A549 (cell line): ENCODE measurements around the gene CCDC106. TPM values are rescaled to one million over a fixed set of nuclear protein-coding genes. Genes with fewer than 3 reads are reported as not detected.

Experiments
- ATAC-seq, 2 experiments: fragments of 200-7000 bp in 1 of 2; fragments of >200 bp in 1 of 2; cut with Nextera tagmentation in 1 of 2; cut with Tn5 transposase in 1 of 2; 3 replicates each; pipeline versions ENCODE4 v1.8.0 to v1.9.1; 2018 to 2020; ENCODE audit warnings: mild to moderate bottlenecking in 1 of 2, moderate library complexity in 1 of 2
- CTCF ChIA-PET: fragments of 300-600 bp; sonication (Branson Sonifier 250); formaldehyde crosslinking; extraction: SDS; loops from one replicate; lab custom pipeline; 2021; ENCODE audit warnings: antibody characterized with exemption, inconsistent platforms; lab: Yijun Ruan, JAX
- POLR2A ChIA-PET: fragments of 350-600 bp; formaldehyde crosslinking; extraction: SDS; loops from one replicate; lab custom pipeline; 2021; ENCODE audit warnings: antibody characterized with exemption, inconsistent platforms; lab: Yijun Ruan, JAX
- DNase-seq, 2 experiments: peaks; one replicate each; pipeline versions ENCODE4 v3.0.0 to v3.0.0-alpha.2; 2011 to 2016; ENCODE audit warnings: low read depth in 1 of 2, low spot score in 1 of 2
- FAIRE-seq: peaks from 2 replicates; lab custom pipeline; 2011; peaks lifted over from hg19 to GRCh38; lab: Jason Lieb, UNC
- H3K27ac ChIP-seq, 2 experiments: fragments of >200 bp; sonication (Bioruptor Twin); formaldehyde crosslinking; 3 replicates each; pipeline ENCODE4 v1.5.1; 2016 to 2017
- H3K4me1 ChIP-seq: fragments of >200 bp; sonication (Bioruptor Twin); formaldehyde crosslinking; 3 replicates; pipeline ENCODE4 v1.6.1; 2016
- H3K4me2 ChIP-seq: fragments of >200 bp; sonication (Bioruptor Twin); formaldehyde crosslinking; 3 replicates; pipeline ENCODE4 v1.6.1; 2016
- H3K4me3 ChIP-seq: fragments of >200 bp; sonication (Bioruptor Twin); formaldehyde crosslinking; 3 replicates; pipeline ENCODE4 v1.5.1; 2016
- H3K9me3 ChIP-seq: fragments of >200 bp; sonication (Bioruptor Twin); formaldehyde crosslinking; 3 replicates; pipeline ENCODE4 v1.6.1; 2016
- BHLHE40 ChIP-seq: IDR thresholded peaks from 2 replicates; pipeline ENCODE4 v1.6.1; 2012; ENCODE audit warnings: low read depth, low read length, inconsistent platforms
- CBX2 ChIP-seq: fragments of 200-600 bp; sonication (generic); IDR thresholded peaks from 2 replicates; pipeline ENCODE4 v1.6.1; 2016; ENCODE audit warnings: low read depth, mild to moderate bottlenecking, borderline replicate concordance
- CHD2 ChIP-seq: fragments of 150-350 bp; IDR thresholded peaks from 2 replicates; pipeline ENCODE4 v1.6.1; 2014; ENCODE audit warnings: low read length; ENCODE audit not compliant: partially characterized antibody
- CHD4 ChIP-seq: fragments of 200-600 bp; sonication (generic); IDR thresholded peaks from 2 replicates; pipeline ENCODE4 v1.6.1; 2016; ENCODE audit warnings: antibody characterized with exemption, mild to moderate bottlenecking, borderline replicate concordance
- ESRRA ChIP-seq: fragments of 150-350 bp; IDR thresholded peaks from 2 replicates; pipeline ENCODE4 v1.6.1; 2014; ENCODE audit warnings: mild to moderate bottlenecking, low read length, borderline replicate concordance
- FOXS1 ChIP-seq: fragments of 250-450 bp; sonication (Bioruptor Pico); IDR thresholded peaks from 2 replicates; pipeline ENCODE4 v1.5.0; 2020; ENCODE audit warnings: mild to moderate bottlenecking, moderate library complexity
- HEYL ChIP-seq: fragments of 250-450 bp; sonication (Bioruptor Pico); IDR thresholded peaks from 2 replicates; pipeline ENCODE4 v1.8.0; 2021; ENCODE audit warnings: mild to moderate bottlenecking, moderate library complexity
- HMGXB4 ChIP-seq: fragments of 250-450 bp; sonication (Bioruptor Pico); IDR thresholded peaks from 2 replicates; pipeline ENCODE4 v1.5.0; 2021; ENCODE audit warnings: mild to moderate bottlenecking, moderate library complexity, borderline replicate concordance
- JUNB ChIP-seq: fragments of >200 bp; sonication (Bioruptor Twin); formaldehyde crosslinking; IDR thresholded peaks from 2 replicates; pipeline ENCODE4 v1.6.1; 2016
- KDM1A ChIP-seq: fragments of 200-600 bp; sonication (generic); IDR thresholded peaks from 2 replicates; pipeline ENCODE4 v1.6.1; 2016; ENCODE audit warnings: low read depth, mild to moderate bottlenecking
- MAX ChIP-seq: IDR thresholded peaks from 2 replicates; pipeline ENCODE4 v1.6.1; 2012
- NFE2L2 ChIP-seq: fragments of 150-350 bp; conservative IDR thresholded peaks from 2 replicates; pipeline ENCODE4 v1.6.1; 2014; ENCODE audit warnings: low read length
- NR3C1 ChIP-seq: fragments of >200 bp; sonication (Bioruptor Twin); formaldehyde crosslinking; IDR thresholded peaks from 3 replicates; pipeline ENCODE4 v1.6.1; 2017
- RCOR1 ChIP-seq: fragments of 150-350 bp; IDR thresholded peaks from 2 replicates; pipeline ENCODE4 v1.6.1; 2014; ENCODE audit warnings: antibody characterized with exemption, low read length, low read depth
- RNF2 ChIP-seq: fragments of 200-600 bp; sonication (generic); IDR thresholded peaks from 2 replicates; pipeline ENCODE4 v1.6.1; 2016; ENCODE audit warnings: low read depth, mild to moderate bottlenecking, antibody characterized with exemption, moderate library complexity, borderline replicate concordance
- TP53 ChIP-seq: fragments of 250-450 bp; sonication (Bioruptor Pico); IDR thresholded peaks from 2 replicates; pipeline ENCODE4 v1.5.0; 2021; ENCODE audit warnings: mild to moderate bottlenecking, moderate library complexity
- ZNF302 ChIP-seq: fragments of 250-450 bp; sonication (Bioruptor Pico); IDR thresholded peaks from 2 replicates; pipeline ENCODE4 v1.9.0; 2021; ENCODE audit warnings: inconsistent platforms, mild to moderate bottlenecking, moderate library complexity
- WGBS: methylation state at CpG from one replicate; pipeline ENCODE4 v1.1.6; 2017; ENCODE audit errors: missing lambda C conversion rate; 5-methylcytosine and 5-hydroxymethylcytosine counted together
- polyA plus RNA-seq, 4 experiments: library from polyadenylated mRNA; depleted of rRNA in 3 of 4; stranded (reverse); fragments of >200 nt; fragmentation: RNase III in 1 of 4; extraction: RNeasy Plus Mini Kit Qiagen cat#74134 plus additional on column Dnase treatment in 1 of 4; gene quantifications; 2 replicates in 3 of 4; 3 replicates in 1 of 4; pipeline ENCODE4 v1.2.3, GENCODE V29; 2011 to 2017
- TF ChIP-seq, protein P1 (sequence below): fragments of 450-650 bp; IDR thresholded peaks from 2 replicates; pipeline ENCODE4 v1.6.1; 2014; ENCODE audit warnings: antibody characterized with exemption

CCDC106 gene
- polyA plus RNA-seq, 2 of the 4 experiments (the other 2 are of a cell fraction): 5.2 to 17.6 TPM

DNA sequence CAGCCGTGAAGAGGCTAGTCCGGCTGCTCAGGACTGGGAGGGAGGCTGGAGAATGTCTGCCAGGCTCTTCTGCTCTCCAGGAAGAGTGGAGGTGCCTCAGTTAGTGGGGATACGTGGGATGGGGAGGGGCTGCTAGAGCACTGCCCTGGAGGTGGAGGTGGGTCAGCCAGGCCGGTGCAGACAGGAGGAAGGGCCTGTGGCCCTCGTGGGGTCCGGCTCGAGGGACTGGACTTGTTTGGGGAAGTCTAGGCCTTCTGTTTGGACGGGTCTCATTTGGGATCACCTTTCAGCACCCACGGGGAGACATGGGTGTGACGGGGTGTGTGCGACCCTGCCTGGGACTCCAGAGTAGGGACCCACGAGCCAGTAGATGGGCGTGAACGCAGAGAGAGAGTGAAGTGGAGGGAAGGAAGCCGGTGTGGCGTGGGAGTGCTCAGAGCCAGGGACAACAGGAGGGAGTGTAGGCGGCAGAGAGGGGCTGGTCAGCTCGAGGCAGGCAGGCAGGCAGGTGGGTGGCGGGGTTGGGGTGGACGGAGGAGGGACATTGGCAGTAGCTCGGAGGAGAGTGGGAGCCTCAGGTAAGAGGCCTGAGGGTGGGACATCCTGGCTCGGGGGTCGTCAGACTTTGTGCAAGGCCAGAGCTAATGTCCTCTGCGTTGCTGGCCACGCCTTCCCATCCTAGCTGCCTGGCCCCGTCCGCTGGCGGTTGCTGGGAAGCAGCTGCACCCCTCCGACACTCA is 38.5 kb downstream of the CCDC106 start:
- Histone ChIP-seq H3K4me3 (no peak overlapping the region), H3K4me1 (no peaks in the 10 kb centered on the region), H3K27ac (no peak overlapping the region), H3K4me2 (no peak overlapping the region), H3K9me3 (no peaks in the 10 kb centered on the region)
- POLR2A ChIA-PET: interaction anchor here (0.9 kb wide), 1 partner anchor 32 kb away, joined by 3 read pairs; the partner anchor contains the start of gene U2AF2
- CTCF ChIA-PET: no interaction called here
- FAIRE-seq (no peak), ATAC-seq (no peak), DNase-seq (no peak)
- TF ChIP-seq CBX2 (no peak), HMGXB4 (CRISPR knock-in tag) (no peak), TP53 (CRISPR knock-in tag) (no peak), FOXS1 (CRISPR knock-in tag) (no peak), CHD2 (no peak), CHD4 (no peak), NR3C1 (no peak), HEYL (no peak), KDM1A (no peak), BHLHE40 (no peak), JUNB (no peak)
- TF ChIP-seq, protein P1, sequence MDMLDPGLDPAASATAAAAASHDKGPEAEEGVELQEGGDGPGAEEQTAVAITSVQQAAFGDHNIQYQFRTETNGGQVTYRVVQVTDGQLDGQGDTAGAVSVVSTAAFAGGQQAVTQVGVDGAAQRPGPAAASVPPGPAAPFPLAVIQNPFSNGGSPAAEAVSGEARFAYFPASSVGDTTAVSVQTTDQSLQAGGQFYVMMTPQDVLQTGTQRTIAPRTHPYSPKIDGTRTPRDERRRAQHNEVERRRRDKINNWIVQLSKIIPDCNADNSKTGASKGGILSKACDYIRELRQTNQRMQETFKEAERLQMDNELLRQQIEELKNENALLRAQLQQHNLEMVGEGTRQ: no peak
- 91% methylated on average over 29 of the region's 29 CpGs for WGBS

DNA sequence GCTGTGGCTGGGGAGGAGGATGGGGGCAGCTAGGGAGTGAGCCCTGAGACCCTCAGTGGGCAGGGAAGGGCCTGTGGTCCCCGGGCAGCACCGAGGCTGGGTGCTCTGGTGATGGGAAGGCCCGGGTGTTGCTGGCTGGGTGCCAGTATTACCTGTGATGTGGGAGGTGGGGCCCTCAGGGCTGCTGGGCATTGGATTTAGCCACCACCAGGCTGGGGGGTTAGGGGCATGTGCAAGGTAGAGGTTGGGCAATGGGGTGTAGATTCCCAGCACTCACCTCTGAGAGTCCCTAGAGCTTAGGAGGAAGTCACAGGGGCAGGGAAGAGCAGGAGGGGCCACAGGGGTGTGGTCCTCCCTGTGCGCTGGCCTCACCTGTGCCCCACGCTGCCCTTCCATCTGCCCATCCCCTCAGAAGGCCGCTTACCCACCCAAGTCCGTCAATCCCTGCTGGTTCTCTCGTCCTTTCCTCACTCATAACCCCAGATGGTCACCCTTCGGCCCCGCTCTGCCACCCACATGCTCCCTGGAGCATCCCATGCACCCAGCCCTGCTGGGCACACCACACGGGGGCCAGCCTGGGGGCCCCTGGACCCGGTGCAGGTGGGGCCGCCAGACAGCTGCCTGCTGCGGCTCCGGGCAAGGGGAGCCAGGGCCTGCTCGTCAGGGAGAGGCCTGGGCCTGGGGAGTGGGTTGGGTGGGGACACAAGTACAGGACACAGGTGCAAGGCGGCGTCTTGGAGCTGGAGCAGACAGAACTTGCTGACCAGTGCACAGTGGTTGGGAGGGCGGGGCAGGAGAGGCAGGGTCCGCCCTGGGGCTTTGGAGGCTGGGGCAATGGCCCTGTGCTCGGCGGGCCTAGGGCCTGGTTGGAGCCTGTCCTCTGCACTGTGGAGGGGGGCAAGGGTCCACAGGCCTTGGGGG is 39.5 kb downstream of the CCDC106 start:
- CTCF ChIA-PET: no interaction called here
- no peak for FAIRE-seq
- DNase-seq: no peak
- no peak for ATAC-seq
- no peaks in the 10 kb centered on the region for H3K4me1 ChIP-seq
- no peak for TF ChIP-seq ZNF302 (CRISPR knock-in tag)
- TF ChIP-seq KDM1A: no peak
- TF ChIP-seq RNF2: no peak
- TF ChIP-seq NFE2L2: no peak
- TF ChIP-seq ESRRA: no peak
- no peak for TF ChIP-seq RCOR1
- TF ChIP-seq, all 56 proteins: peak for 0
- POLR2A ChIA-PET: interaction anchor here (0.9 kb wide), 1 partner anchor 33 kb away, joined by 3 read pairs; the partner anchor contains the start of gene U2AF2
- 93% methylated on average over 18 of the region's 22 CpGs for WGBS
- Histone ChIP-seq H3K27ac (no peak overlapping the region), H3K4me2 (no peak overlapping the region), H3K4me3 (no peak overlapping the region), H3K9me3 (no peaks in the 10 kb centered on the region)

GRCh38 chr19:55688422-55689218 is 40.6 kb downstream of the CCDC106 start:
- Histone ChIP-seq H3K4me2 (no peak overlapping the region), H3K4me3 (no peak overlapping the region), H3K27ac (no peak overlapping the region), H3K4me1 (no peaks in the 10 kb centered on the region), H3K9me3 (no peaks in the 10 kb centered on the region)
- WGBS: 88% methylated on average over 26 of the region's 27 CpGs
- ChIA-PET CTCF (no interaction called here), POLR2A (no interaction called here)
- no peak for DNase-seq
- ATAC-seq: peak in 1 of 2 experiments; percentile 24; a peak in 3 of 6 replicates
- no peak for FAIRE-seq
- TF ChIP-seq MAX: no peak
- TF ChIP-seq, protein P1: no peak
